Mammary epithelial cell (primary cell): ENCODE results near the gene ATXN1.

Source experiments
- EZH2 ChIP-seq: IDR thresholded peaks from 2 replicates; pipeline ENCODE4 v1.6.1; 2012; ENCODE audit warnings: low read length, inconsistent platforms, borderline replicate concordance
- TF ChIP-seq, protein P1 (sequence below), 2 donors: IDR thresholded peaks in 1 of 2; conservative IDR thresholded peaks in 1 of 2; 2 replicates each; pipeline ENCODE4 v1.5.1; 2011 to 2012; ENCODE audit warnings: inconsistent platforms in 2 of 2, low read length in 2 of 2, mild to moderate bottlenecking in 2 of 2, control low read depth in 1 of 2, low read depth in 1 of 2; ENCODE audit not compliant: insufficient read depth in 1 of 2; ENCODE audit errors: extremely low read depth in 1 of 2

GRCh38 chr6:16766043-16766536, 4.8 kb upstream of the ATXN1 start:
- no peak for TF ChIP-seq EZH2
- TF ChIP-seq, protein P1, sequence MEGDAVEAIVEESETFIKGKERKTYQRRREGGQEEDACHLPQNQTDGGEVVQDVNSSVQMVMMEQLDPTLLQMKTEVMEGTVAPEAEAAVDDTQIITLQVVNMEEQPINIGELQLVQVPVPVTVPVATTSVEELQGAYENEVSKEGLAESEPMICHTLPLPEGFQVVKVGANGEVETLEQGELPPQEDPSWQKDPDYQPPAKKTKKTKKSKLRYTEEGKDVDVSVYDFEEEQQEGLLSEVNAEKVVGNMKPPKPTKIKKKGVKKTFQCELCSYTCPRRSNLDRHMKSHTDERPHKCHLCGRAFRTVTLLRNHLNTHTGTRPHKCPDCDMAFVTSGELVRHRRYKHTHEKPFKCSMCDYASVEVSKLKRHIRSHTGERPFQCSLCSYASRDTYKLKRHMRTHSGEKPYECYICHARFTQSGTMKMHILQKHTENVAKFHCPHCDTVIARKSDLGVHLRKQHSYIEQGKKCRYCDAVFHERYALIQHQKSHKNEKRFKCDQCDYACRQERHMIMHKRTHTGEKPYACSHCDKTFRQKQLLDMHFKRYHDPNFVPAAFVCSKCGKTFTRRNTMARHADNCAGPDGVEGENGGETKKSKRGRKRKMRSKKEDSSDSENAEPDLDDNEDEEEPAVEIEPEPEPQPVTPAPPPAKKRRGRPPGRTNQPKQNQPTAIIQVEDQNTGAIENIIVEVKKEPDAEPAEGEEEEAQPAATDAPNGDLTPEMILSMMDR (conservative IDR thresholded peaks at IDR 0.05 in 1 of 2, IDR thresholded peaks at IDR 0.05 in 1 of 2; ENCODE audit: extremely low read depth in 1 of 2, insufficient read depth in 1 of 2, low read depth in 1 of 2, low read length in 2 of 2) = no peak
